ENCODE results near the gene IFIT3.

Gene IFIT3

DNA sequence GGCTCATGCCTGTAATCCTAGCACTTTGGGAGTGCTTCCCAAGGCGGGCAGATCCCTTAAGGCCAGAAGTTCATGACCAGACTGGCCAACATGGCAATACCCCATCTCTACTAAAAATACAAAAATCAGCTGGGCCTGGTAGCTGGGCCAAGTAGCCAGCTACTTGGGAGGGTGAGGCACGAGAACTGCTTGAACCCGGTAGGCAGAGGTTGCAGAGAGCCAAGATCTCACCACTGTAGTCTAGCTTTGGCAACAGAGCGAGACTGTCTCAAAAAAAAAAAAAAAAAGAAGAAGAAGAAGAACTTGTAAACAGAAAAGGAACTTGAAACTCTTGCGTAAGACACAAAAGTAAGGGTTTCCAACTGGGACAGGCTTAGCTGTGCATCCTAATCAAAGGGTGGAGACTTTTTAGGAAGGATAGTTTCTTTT is 31.6 kb upstream of the IFIT3 start:
- no peaks in the 10 kb centered on the region for H3K36me3 Mint-ChIP-seq (ENCODE audit: low read depth)
- H3K27ac Mint-ChIP-seq: peak overlapping the region; percentile 80
- peaks cover 39% of the 10 kb centered on the region for H3K4me1 Mint-ChIP-seq (ENCODE audit: low read depth)
- no peaks in the 10 kb centered on the region for H3K9me3 Mint-ChIP-seq
- no peaks in the 10 kb centered on the region for H3K27me3 Mint-ChIP-seq
- intact Hi-C loops (cut with micrococcal nuclease): no loop called here
- H3K4me3 Mint-ChIP-seq: peak overlapping the region; percentile 39

DNA sequence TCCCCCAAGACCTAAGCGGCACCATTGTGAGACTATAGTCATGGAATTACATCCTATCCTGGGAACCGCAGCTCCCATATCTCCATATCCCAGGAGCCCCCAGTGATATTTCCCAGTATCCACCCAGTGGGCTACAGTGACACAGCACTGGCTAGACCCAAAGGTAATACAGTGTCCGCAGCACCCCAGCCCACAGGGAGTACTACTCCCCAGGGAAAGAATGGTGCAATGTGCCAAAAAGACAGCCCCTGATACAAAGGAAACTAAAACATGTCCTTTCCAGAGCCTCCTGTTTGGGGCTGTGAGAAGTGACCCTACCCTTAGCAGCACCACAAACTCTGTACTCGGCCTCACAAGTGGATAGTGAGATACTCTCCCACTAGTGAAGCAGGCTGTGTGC is 30.4 kb upstream of the IFIT3 start:
- Mint-ChIP-seq H3K27me3 (no peaks in the 10 kb centered on the region), H3K4me1 (ENCODE audit: low read depth) (peaks cover 46% of the 10 kb centered on the region)

DNA sequence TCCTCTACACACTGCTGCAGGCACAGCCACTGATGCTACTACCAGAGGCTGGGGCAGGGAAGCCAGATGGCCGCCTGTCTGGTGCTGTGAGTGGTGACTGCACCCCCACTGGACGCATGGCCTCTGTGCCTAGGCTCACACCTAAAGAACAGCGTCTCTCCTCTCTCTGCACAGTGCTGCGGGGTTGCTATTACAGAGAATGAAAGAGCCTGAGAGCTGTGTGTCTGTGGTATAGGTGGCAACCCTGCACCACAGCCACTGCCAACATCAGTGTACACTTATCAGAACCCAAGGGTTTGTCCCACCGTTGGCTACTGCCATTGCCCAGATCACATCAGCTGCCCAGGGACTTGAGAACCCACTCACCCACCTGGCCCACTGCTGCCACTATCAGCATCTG is 30.0 kb upstream of the IFIT3 start:
- intact Hi-C loops (cut with micrococcal nuclease): no loop called here
- peaks cover 50% of the 10 kb centered on the region for H3K4me1 Mint-ChIP-seq (ENCODE audit: low read depth)
- no peaks in the 10 kb centered on the region for H3K36me3 Mint-ChIP-seq (ENCODE audit: low read depth)
- no peak overlapping the region for H3K4me3 Mint-ChIP-seq
- H3K9me3 Mint-ChIP-seq: no peaks in the 10 kb centered on the region
- peak overlapping the region; percentile 26 for H3K27ac Mint-ChIP-seq
- no peaks in the 10 kb centered on the region for H3K27me3 Mint-ChIP-seq

More for the DNA sequence above, 30.4 kb upstream of the IFIT3 start:
- Mint-ChIP-seq H3K9me3 (no peaks in the 10 kb centered on the region), H3K36me3 (ENCODE audit: low read depth) (no peaks in the 10 kb centered on the region), H3K27ac (peak overlapping the region; percentile 26), H3K4me3 (no peak overlapping the region)
- intact Hi-C loops (cut with micrococcal nuclease): no loop called here

DNA sequence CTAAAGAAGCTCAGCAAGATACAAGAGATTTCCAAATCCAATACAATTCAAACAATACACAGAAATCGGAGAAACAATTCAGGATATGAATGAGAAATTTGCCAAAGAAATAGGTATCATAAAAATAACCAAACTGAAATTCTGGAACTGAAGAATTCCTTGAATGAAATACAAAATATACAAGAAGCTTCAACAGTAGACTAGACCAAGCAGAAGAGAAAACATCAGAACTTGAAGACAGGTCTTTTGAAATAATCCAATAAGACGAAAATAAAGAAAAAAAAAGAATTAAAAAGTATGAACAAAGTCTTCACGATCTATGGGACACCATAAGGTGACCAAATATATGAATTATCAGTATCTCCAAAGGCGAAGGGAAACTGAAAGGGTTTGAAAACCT is 28.8 kb upstream of the IFIT3 start:
- intact Hi-C loops (cut with micrococcal nuclease): no loop called here
- Mint-ChIP-seq H3K4me1 (ENCODE audit: low read depth) (peaks cover 62% of the 10 kb centered on the region), H3K27ac (no peak overlapping the region), H3K4me3 (no peak overlapping the region), H3K27me3 (peaks cover 3% of the 10 kb centered on the region), H3K36me3 (ENCODE audit: low read depth) (no peaks in the 10 kb centered on the region), H3K9me3 (no peaks in the 10 kb centered on the region)

DNA sequence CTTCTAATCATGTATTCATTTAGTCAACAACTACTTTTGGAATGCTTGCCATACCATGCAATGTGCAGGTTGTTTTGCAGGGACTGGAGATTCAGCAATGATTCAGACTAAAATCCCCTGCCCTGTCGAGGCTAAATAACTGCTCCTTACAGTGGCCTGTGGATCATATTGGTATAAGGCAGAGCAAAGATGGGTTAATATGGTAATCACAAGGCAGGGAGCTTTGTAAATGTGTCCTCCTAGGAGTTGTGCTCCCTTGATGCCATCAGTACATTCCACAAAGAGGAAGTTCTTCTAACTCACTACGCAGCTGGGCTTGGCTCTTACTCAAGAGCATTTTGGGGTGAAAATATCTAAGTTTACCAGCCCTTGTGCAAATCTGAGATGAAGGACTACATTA is 26.6 kb upstream of the IFIT3 start:
- H3K27me3 Mint-ChIP-seq: peaks cover 5% of the 10 kb centered on the region
- no peaks in the 10 kb centered on the region for H3K9me3 Mint-ChIP-seq
- intact Hi-C loops (cut with micrococcal nuclease): loop anchor here (5.0 kb wide), 1 partner anchor 91 kb away; the partner anchor contains the start of gene IFIT1
- peak overlapping the region; percentile 71 for H3K4me3 Mint-ChIP-seq
- H3K27ac Mint-ChIP-seq: peak overlapping the region; percentile 85
- H3K36me3 Mint-ChIP-seq (ENCODE audit: low read depth): peaks cover 4% of the 10 kb centered on the region
- peaks cover 57% of the 10 kb centered on the region for H3K4me1 Mint-ChIP-seq (ENCODE audit: low read depth)

DNA sequence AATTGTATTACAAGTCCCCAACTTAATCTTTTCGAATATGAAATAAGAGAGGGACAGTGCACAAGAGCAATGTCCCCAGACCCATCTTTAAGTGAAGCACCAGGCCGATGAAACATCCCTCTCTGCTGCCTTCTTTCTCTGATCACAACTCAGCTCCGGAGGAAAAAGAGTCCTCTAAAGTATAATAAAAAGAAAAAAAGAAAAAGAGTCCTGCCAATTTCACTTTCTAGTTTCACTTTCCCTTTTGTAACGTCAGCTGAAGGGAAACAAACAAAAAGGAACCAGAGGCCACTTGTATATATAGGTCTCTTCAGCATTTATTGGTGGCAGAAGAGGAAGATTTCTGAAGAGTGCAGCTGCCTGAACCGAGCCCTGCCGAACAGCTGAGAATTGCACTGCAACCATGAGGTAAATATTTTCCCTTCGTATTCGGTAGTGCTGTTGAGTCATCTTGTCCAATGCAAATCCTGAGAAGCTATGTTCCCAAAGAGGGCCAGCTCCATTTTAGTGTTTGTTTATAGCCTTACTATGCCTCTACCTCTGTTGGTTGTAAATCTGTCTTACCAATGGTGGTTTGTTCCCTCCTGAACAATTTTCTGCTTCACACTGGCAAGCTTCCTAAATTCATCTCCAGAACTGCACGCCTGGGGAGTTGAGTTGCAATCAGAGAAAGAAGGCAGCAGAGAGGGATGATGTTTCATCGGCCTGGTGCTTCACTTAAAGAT is 25.9 kb upstream of the IFIT3 start, which contains the start of gene IFIT2:
TSS of gene IFIT2 (plus strand) at position 326 of the 725 bp plus-strand sequence. CDS start at position 404, 78 bp downstream.
- peaks cover 51% of the 10 kb centered on the region for H3K4me1 Mint-ChIP-seq (ENCODE audit: low read depth)
- H3K4me3 Mint-ChIP-seq: peak within 1 kb of the TSS; percentile 71
- H3K27me3 Mint-ChIP-seq: peaks cover 6% of the 10 kb centered on the region
- intact Hi-C loops (cut with micrococcal nuclease): loop anchor here (1.0 to 5.0 kb wide), 2 partner anchors 26 to 90 kb away; partner anchors contain the start of gene IFIT1
- H3K9me3 Mint-ChIP-seq: no peaks in the 10 kb centered on the region
- H3K36me3 Mint-ChIP-seq (ENCODE audit: low read depth): peaks cover 8% of the 10 kb centered on the region
- H3K27ac Mint-ChIP-seq: peak within 1 kb of the TSS; percentile 85

DNA sequence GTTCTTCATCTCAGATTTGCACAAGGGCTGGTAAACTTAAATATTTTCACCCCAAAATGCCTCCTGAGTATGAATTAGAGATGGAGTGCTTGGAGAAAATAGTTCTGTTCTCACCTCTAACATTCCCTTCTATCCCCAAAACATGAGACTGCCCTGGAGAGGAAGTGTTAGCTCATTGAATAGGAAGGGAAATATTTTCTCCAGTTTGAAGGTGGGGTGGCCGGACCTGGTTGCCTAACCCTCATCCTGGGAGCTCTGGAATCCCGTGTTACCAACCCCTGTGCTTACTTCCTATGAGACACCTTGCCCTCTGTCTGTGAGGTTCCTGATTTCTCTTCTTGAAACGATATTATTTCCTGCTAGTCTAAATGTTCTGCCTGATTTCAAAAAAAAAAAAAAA is 25.2 kb upstream of the IFIT3 start:
- intact Hi-C loops (cut with micrococcal nuclease): loop anchor here (1.0 to 5.0 kb wide), 2 partner anchors 26 to 90 kb away; partner anchors contain the start of gene IFIT1
- no peaks in the 10 kb centered on the region for H3K9me3 Mint-ChIP-seq
- H3K27ac Mint-ChIP-seq: peak overlapping the region; percentile 85
- H3K36me3 Mint-ChIP-seq (ENCODE audit: low read depth): peaks cover 13% of the 10 kb centered on the region
- H3K27me3 Mint-ChIP-seq: peaks cover 7% of the 10 kb centered on the region
- H3K4me1 Mint-ChIP-seq (ENCODE audit: low read depth): peaks cover 50% of the 10 kb centered on the region
- peak overlapping the region; percentile 48 for H3K4me3 Mint-ChIP-seq

DNA sequence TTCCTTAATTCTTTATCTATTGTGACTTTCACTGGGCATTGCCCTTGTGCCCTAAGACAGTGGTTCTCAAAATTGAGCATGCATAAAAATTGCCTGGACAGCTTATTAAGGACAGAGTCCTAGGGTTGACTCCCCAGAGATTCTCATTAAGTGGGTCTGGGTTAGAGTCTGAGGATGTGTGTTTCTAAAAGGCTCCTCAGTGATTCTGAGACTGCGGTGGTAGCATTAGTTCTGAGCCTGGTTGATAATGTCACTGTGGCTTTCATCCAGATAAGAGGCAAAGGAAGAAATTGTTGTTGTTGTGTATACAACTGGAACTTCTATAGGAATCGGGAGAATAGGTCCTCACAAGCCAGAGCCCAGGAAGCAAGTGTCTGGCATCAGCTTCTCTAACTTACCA is 24.6 kb upstream of the IFIT3 start:
- intact Hi-C loops (cut with micrococcal nuclease): loop anchor here (5.0 kb wide), 1 partner anchor 89 kb away; the partner anchor contains the start of gene IFIT1
- no peak overlapping the region for H3K4me3 Mint-ChIP-seq
- peaks cover 45% of the 10 kb centered on the region for H3K4me1 Mint-ChIP-seq (ENCODE audit: low read depth)
- no peak overlapping the region for H3K27ac Mint-ChIP-seq
- H3K9me3 Mint-ChIP-seq: no peaks in the 10 kb centered on the region
- H3K27me3 Mint-ChIP-seq: peaks cover 7% of the 10 kb centered on the region
- H3K36me3 Mint-ChIP-seq (ENCODE audit: low read depth): peaks cover 13% of the 10 kb centered on the region

DNA sequence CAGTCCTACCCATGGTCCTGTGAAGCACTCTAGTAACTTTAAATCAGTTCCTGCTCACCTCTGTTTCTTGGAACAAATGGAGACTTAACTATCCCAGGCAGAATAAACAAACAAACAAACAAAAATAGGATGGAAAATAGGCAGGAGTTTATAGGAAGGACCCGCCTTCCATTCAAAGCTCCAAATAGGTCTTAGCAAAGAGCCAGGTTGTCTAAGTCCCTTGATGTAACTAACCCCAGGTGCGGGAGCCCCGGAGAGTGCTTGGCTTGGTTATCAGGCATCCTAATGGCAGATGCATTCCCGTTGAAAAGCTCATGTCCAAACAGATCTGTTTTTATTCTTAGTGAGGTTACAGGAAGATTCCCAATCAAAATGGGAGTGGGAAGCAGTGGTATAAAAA is 23.8 kb upstream of the IFIT3 start:
- Mint-ChIP-seq H3K4me1 (ENCODE audit: low read depth) (peaks cover 41% of the 10 kb centered on the region), H3K27ac (no peak overlapping the region), H3K9me3 (no peaks in the 10 kb centered on the region), H3K4me3 (peak overlapping the region; percentile 33), H3K36me3 (ENCODE audit: low read depth) (peaks cover 13% of the 10 kb centered on the region), H3K27me3 (peaks cover 7% of the 10 kb centered on the region)
- intact Hi-C loops (cut with micrococcal nuclease): loop anchor here (5.0 kb wide), 1 partner anchor 88 kb away; the partner anchor contains the start of gene IFIT1

DNA sequence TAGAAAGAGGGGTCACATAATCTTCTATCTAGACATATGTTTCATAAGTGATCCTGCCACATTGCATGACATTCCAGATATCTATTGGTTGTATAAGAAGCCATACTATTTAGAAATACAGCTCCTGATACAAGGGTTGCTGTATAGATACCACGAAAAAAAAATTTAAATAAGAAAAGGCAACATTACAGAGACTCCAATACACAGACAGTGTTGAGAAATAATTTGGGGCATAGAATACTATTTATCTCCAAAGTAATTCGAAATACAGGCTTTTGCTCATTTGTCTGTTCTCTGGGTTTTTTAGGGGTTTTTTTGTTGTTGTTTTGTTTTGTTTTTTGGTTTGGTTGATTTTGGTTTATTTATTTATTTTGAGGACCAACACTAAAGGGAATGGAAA is 23.4 kb upstream of the IFIT3 start:
- peaks cover 41% of the 10 kb centered on the region for H3K4me1 Mint-ChIP-seq (ENCODE audit: low read depth)
- H3K27me3 Mint-ChIP-seq: peaks cover 7% of the 10 kb centered on the region
- H3K27ac Mint-ChIP-seq: no peak overlapping the region
- intact Hi-C loops (cut with micrococcal nuclease): loop anchor here (5.0 kb wide), 1 partner anchor 88 kb away; the partner anchor contains the start of gene IFIT1
- H3K36me3 Mint-ChIP-seq (ENCODE audit: low read depth): peaks cover 13% of the 10 kb centered on the region
- no peaks in the 10 kb centered on the region for H3K9me3 Mint-ChIP-seq
- H3K4me3 Mint-ChIP-seq: no peak overlapping the region

DNA sequence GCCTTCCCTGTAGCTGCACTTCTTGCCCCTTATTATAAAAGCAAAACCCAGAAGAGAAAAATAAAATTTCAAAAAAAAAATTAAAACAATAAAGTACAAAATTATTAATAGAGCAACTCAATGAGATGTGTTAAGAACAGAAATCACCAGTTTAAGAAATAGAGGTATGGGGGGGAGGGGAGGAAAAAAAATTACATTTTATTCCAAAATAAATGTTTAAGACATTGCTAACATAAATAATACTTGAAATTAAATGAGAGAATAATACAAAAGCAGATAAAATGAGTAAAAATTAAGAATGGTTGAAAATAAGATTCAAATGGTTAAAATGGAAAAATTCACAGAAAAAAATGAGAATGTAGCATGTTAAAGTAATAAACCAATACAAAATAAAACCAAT is 22.9 kb upstream of the IFIT3 start:
- Mint-ChIP-seq H3K4me3 (no peak overlapping the region), H3K27me3 (peaks cover 7% of the 10 kb centered on the region), H3K27ac (no peak overlapping the region), H3K4me1 (ENCODE audit: low read depth) (peaks cover 41% of the 10 kb centered on the region), H3K9me3 (no peaks in the 10 kb centered on the region), H3K36me3 (ENCODE audit: low read depth) (peaks cover 13% of the 10 kb centered on the region)
- intact Hi-C loops (cut with micrococcal nuclease): loop anchor here (5.0 kb wide), 1 partner anchor 87 kb away; the partner anchor contains the start of gene IFIT1

DNA sequence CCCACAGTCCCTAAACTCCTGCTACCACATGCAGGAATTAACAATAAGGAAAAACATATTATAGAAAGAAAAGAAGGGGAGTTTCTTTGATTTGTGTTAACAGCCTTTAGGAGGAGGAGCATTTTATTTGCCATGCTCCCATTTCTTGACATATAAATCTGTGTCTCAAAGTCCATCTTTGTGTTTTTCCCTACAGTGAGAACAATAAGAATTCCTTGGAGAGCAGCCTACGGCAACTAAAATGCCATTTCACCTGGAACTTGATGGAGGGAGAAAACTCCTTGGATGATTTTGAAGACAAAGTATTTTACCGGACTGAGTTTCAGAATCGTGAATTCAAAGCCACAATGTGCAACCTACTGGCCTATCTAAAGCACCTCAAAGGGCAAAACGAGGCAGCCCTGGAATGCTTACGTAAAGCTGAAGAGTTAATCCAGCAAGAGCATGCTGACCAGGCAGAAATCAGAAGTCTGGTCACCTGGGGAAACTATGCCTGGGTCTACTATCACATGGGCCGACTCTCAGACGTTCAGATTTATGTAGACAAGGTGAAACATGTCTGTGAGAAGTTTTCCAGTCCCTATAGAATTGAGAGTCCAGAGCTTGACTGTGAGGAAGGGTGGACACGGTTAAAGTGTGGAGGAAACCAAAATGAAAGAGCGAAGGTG is 21.9 kb upstream of the IFIT3 start:
- H3K27ac Mint-ChIP-seq: no peak overlapping the region
- H3K9me3 Mint-ChIP-seq: no peaks in the 10 kb centered on the region
- no peak overlapping the region for H3K4me3 Mint-ChIP-seq
- peaks cover 13% of the 10 kb centered on the region for H3K36me3 Mint-ChIP-seq (ENCODE audit: low read depth)
- peaks cover 41% of the 10 kb centered on the region for H3K4me1 Mint-ChIP-seq (ENCODE audit: low read depth)
- intact Hi-C loops (cut with micrococcal nuclease): no loop called here
- peaks cover 7% of the 10 kb centered on the region for H3K27me3 Mint-ChIP-seq

DNA sequence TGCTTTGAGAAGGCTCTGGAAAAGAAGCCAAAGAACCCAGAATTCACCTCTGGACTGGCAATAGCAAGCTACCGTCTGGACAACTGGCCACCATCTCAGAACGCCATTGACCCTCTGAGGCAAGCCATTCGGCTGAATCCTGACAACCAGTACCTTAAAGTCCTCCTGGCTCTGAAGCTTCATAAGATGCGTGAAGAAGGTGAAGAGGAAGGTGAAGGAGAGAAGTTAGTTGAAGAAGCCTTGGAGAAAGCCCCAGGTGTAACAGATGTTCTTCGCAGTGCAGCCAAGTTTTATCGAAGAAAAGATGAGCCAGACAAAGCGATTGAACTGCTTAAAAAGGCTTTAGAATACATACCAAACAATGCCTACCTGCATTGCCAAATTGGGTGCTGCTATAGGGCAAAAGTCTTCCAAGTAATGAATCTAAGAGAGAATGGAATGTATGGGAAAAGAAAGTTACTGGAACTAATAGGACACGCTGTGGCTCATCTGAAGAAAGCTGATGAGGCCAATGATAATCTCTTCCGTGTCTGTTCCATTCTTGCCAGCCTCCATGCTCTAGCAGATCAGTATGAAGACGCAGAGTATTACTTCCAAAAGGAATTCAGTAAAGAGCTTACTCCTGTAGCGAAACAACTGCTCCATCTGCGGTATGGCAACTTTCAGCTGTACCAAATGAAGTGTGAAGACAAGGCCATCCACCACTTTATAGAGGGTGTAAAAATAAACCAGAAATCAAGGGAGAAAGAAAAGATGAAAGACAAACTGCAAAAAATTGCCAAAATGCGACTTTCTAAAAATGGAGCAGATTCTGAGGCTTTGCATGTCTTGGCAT is 21.1 kb upstream of the IFIT3 start:
- H3K36me3 Mint-ChIP-seq (ENCODE audit: low read depth): peaks cover 13% of the 10 kb centered on the region
- peaks cover 37% of the 10 kb centered on the region for H3K4me1 Mint-ChIP-seq (ENCODE audit: low read depth)
- H3K4me3 Mint-ChIP-seq: no peak overlapping the region
- H3K27me3 Mint-ChIP-seq: peaks cover 7% of the 10 kb centered on the region
- H3K9me3 Mint-ChIP-seq: no peaks in the 10 kb centered on the region
- intact Hi-C loops (cut with micrococcal nuclease): no loop called here
- no peak overlapping the region for H3K27ac Mint-ChIP-seq

Measured in dendritic cell treated with granulocyte-macrophage colony-stimulating factor and Interleukin-4, amounts not matched to agents 40 ng/mL and 50 ng/mL, for 4 days (primary cell).